GM10248 (cell line): Measurements from ENCODE around the gene STING1.

ENCODE experiments used
- CTCF ChIA-PET: fragments of 300-600 bp; sonication (Branson Sonifier 250); formaldehyde crosslinking; extraction: SDS; loops from one replicate; lab custom pipeline; 2021; ENCODE audit warnings: antibody characterized with exemption; lab: Yijun Ruan, JAX
- POLR2A ChIA-PET: fragments of 350-650 bp; sonication (Branson Sonifier 250); formaldehyde crosslinking; extraction: SDS; loops from one replicate; lab custom pipeline; 2020; ENCODE audit warnings: antibody characterized with exemption; lab: Yijun Ruan, JAX
- DNase-seq: peaks from one replicate; pipeline ENCODE4 v3.0.0; 2012; ENCODE audit errors: extremely low spot score
- CTCF ChIP-seq: IDR thresholded peaks from 2 replicates; pipeline ENCODE4 v1.5.1; 2012; ENCODE audit warnings: mild to moderate bottlenecking, low read depth; ENCODE audit errors: extremely low read depth, missing control alignments, control extremely low read depth

STING1 gene

GRCh38 chr5:139430015-139430414, 52.5 kb downstream of the STING1 start:
- ChIA-PET CTCF (interaction anchor here (0.8 to 4.8 kb wide), 5 partner anchors 8 to 87 kb away, joined by 3 to 41 read pairs (median 6); no protein-coding TSS in a partner anchor), POLR2A (no interaction called here)
- no peak for TF ChIP-seq CTCF
- no peak for DNase-seq

- POLR2A ChIA-PET = no interaction called here
- DNase-seq = no peak
- CTCF ChIA-PET = interaction anchor here (1.0 to 18.1 kb wide), 4 partner anchors 10 to 91 kb away, joined by 3 to 504 read pairs (median 4); no protein-coding TSS in a partner anchor
- no peak for TF ChIP-seq CTCF
Observed at GRCh38 chr5:139426203-139426885, 56.2 kb downstream of the STING1 start.
